Effector memory CD4-positive, alpha-beta T cell (primary cell): ENCODE measurements around the gene C1QB.

Source experiments
- DNase-seq, 3 donors: peaks; one replicate each; pipeline ENCODE4 v3.0.0-alpha.2; 2020
- H3K27ac ChIP-seq: 2 replicates; pipeline ENCODE4 v1.7.0; 2013; ENCODE audit warnings: mild to moderate bottlenecking, low read length, moderate library complexity; ENCODE audit not compliant: insufficient read depth, poor library complexity, severe bottlenecking
- H3K27me3 ChIP-seq: replicated peaks from 2 replicates; pipeline ENCODE4 v1.7.0; 2013; ENCODE audit warnings: mild to moderate bottlenecking, low read length; ENCODE audit not compliant: insufficient read depth, control insufficient read depth, poor library complexity, severe bottlenecking
- H3K36me3 ChIP-seq: 2 replicates; pipeline ENCODE4 v1.7.0; 2013; ENCODE audit warnings: mild to moderate bottlenecking, low read length, moderate library complexity; ENCODE audit not compliant: control insufficient read depth, insufficient read depth
- H3K4me1 ChIP-seq: 2 replicates; pipeline ENCODE4 v1.7.0; 2013; ENCODE audit warnings: low read length, mild to moderate bottlenecking; ENCODE audit not compliant: control insufficient read depth, insufficient read depth, poor library complexity, severe bottlenecking
- H3K4me3 ChIP-seq: 2 replicates; pipeline ENCODE4 v1.7.0; 2013; ENCODE audit warnings: low read length, low read depth, mild to moderate bottlenecking; ENCODE audit not compliant: insufficient read depth, poor library complexity, severe bottlenecking
- H3K9me3 ChIP-seq: 2 replicates; pipeline ENCODE4 v1.7.0; 2013; ENCODE audit warnings: mild to moderate bottlenecking, low read length, moderate library complexity; ENCODE audit not compliant: control insufficient read depth

C1QB gene

DNA sequence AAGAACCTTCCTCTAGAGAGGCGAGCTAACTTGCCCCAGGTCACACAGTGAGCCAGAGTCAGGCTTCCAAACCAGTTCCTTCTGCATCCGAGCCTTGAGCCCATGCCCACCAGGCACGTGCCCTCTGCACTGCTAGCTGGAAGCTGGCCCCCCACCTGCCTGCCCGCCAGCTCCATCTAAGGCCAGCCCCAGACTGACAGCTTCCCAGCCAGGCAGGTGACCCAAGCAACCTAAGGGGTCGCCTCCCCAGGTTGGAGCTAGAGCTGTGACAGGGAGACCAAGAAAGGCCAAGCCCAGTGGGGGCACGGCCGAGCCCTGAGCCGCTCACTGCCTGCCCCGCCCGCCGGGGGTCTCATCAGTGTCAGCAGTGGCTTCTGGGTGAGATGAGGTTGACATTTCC, 36.5 kb upstream of the C1QB start:
- Histone ChIP-seq H3K9me3 (no peaks in the 10 kb centered on the region), H3K36me3 (no peaks in the 10 kb centered on the region), H3K4me1 (no peaks in the 10 kb centered on the region), H3K27ac (no peak overlapping the region), H3K4me3 (no peak overlapping the region), H3K27me3 (peaks cover 4% of the 10 kb centered on the region)
- DNase-seq = no peak

DNA sequence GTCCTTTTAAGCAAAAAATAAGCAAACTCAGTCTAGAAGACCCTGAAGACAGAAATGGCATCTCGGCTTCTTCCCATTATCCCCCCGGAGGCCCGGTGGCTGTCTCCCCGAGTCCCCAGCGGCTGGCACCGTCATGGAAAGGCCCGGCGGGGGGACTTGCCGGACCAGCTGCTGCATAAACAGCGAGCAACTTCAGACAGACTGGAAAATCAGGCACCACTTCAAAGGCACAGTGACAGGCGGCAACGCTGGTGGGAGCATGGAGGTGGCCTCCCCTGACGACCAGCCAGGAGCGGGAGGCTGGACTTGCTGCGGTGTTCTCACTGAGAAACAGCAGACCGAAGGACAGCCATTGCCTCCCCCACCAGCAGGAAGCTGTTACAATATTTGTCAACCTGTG, 35.0 kb upstream of the C1QB start:
- no peaks in the 10 kb centered on the region for H3K4me1 ChIP-seq

DNA sequence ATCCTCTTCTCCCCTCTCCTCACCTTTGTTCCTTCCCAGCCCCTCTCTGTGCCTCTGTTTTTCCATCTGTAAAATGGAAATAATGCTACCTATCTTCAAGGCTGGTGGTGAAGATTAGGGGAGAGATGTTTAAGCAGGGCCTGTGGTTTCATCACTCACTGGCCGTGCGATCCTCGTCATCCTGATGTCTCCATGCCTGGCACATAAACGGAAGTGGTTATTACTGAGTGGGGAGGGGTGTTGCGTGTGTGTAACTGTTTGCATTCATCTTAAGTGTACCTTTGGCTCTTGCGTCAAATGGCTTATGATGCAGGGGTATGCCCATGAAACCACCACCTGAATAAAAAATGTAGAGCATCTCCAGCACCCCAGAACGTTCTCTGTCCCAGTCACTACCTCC, 33.8 kb upstream of the C1QB start:
- H3K4me3 ChIP-seq = no peak overlapping the region
- no peak overlapping the region for H3K27ac ChIP-seq
- no peaks in the 10 kb centered on the region for H3K9me3 ChIP-seq
- H3K4me1 ChIP-seq = no peaks in the 10 kb centered on the region
- no peak for DNase-seq
- H3K36me3 ChIP-seq = no peaks in the 10 kb centered on the region
- no peaks in the 10 kb centered on the region for H3K27me3 ChIP-seq

More for the DNA sequence above, 35.0 kb upstream of the C1QB start:
- Histone ChIP-seq H3K27me3 (no peaks in the 10 kb centered on the region), H3K36me3 (no peaks in the 10 kb centered on the region), H3K9me3 (no peaks in the 10 kb centered on the region), H3K4me3 (no peak overlapping the region), H3K27ac (no peak overlapping the region)
- DNase-seq = no peak

DNA sequence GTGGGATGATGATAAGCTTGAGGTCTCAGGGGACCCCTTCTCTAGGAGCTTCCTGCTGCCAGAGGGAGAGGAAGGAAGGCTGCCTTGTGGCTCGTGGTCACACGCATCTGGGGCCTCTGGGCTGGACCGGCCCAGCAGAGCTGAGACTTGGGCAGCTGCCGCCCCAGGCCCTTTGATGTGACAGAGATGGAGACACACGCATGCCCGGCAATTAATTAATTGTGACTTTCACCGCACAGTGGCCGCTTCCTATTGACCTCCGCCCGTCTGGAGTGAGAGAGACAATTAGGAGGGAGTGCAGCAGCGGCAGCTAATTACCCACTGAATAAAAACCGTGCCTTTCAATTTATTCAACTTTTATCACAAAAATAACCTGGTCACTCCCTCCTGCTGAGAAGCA, 33.2 kb upstream of the C1QB start:
- Histone ChIP-seq H3K9me3 (no peaks in the 10 kb centered on the region), H3K27ac (no peak overlapping the region), H3K27me3 (no peaks in the 10 kb centered on the region), H3K4me3 (no peak overlapping the region), H3K36me3 (no peaks in the 10 kb centered on the region), H3K4me1 (no peaks in the 10 kb centered on the region)
- DNase-seq = no peak

DNA sequence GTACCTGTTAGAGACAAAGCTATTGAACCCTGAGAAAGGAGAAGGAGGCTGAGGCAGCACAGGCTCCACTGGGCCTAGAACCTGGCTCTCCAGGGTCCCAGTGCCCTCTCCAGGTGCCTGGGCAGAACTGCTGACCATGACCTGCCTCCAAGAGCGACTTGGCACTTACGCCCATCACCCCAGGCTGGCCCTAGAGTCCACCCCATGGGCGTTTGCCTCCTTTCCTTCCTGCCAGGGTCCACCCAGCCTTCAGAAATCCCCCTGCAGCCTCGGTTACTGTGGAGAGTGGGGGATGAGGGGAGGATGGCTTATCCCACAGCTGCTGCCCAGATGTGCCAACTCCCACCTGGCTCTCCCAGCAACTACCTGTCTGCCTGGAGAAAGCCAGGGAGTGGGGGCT, 31.3 kb upstream of the C1QB start:
- DNase-seq = no peak
- Histone ChIP-seq H3K4me3 (no peak overlapping the region), H3K36me3 (no peaks in the 10 kb centered on the region), H3K4me1 (no peaks in the 10 kb centered on the region), H3K27ac (no peak overlapping the region), H3K9me3 (no peaks in the 10 kb centered on the region), H3K27me3 (peaks cover 4% of the 10 kb centered on the region)

DNA sequence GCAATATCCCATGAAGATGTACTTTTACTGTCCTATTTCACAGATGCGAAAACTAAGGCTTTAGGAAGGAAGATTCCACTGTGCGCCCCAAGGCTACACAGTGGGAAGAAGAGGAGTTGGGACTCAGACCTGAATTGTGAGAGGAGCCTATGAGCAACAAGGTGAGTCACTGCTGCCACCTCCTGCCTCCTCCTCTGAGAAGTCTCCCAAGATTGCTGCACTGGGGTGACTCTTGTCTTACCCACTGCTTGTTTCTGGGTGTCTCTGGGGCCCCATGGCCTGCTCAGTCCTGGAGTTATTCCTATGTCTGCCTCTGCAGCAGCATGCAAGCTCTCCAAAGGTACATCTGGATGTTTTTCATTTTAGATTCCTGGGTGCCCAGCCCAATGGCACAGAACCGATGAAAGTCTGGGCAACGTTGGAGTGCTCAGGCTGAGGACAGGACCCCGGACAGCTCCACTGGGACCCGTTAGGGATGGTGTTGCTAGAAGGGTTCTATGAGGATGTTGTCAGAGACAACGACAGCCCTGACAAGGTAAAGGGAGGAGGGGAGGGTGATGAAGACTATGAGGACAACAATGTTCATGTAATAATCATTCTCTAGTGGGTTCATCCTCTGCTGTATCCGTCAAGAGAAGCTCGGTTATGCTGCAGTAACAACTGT, 27.6 kb upstream of the C1QB start:
- DNase-seq = no peak
- peaks cover 4% of the 10 kb centered on the region for H3K27me3 ChIP-seq
- no peak overlapping the region for H3K4me3 ChIP-seq

DNA sequence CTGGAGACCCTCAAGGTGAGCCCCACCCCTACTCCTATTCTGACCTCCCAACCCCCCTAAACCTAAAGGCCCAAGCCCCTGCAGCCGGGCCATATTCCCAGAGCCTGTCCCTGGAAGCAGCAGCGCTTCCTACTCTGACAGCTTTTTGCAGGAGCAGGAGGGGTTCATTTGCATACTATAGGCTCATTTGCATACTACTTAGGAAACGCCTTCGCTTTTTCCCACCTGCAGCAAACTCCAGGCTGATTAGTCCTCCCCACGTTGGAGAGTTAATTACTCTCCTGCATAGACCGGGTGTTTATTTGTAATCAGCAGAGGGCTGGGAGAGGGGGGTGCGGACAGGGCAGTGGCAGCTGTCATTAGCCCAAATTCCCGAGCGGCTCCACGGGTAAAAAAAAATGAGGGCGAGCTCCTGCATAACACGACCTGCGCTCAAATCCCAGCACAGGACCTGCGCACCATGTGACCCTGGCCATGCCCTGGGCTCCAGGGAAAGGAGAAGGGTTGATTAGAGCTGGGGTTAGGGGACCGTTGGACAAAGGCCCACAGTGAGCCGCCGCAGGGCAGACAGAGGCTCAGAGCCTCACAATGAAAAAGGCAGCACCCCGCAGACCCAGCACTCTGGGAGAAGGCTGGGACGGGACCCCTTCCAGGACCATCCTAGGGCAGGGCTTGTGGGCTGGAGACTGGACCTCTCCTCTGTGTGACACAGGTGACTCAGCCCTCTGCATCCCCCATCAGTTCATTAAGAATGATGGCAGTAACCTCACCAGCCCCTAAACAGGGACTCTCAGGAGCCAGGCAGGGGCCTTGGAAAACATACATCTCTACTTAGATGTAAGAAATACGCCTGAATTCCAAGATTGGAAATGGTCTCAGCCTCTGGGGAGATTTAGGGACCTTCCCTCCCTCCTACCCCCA, 26.5 kb upstream of the C1QB start:
- Histone ChIP-seq H3K27me3 (peaks cover 4% of the 10 kb centered on the region), H3K9me3 (no peaks in the 10 kb centered on the region), H3K36me3 (no peaks in the 10 kb centered on the region)

More for the DNA sequence above, 27.6 kb upstream of the C1QB start:
- no peaks in the 10 kb centered on the region for H3K9me3 ChIP-seq
- H3K27ac ChIP-seq = no peak overlapping the region
- H3K36me3 ChIP-seq = no peaks in the 10 kb centered on the region
- no peaks in the 10 kb centered on the region for H3K4me1 ChIP-seq

DNA sequence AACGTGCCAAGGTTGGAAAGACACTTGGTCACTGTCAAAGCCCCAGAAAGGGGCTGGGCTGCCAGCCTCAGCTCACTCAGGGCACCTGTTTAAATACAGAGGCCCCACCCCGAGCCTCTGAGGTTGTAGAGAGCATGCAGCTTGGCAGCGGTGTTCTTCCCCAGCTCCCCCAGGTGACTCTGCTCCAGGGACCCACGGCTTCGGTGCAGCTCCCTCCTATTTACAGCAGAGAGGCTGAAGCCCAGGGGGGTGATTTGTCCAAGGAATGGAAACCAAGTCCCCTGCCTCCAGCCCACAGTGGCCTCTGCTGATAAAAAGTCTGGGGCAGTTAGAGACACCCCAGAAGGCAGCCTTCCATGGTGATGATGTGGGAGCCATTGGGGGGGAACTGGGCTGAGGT, 25.7 kb upstream of the C1QB start:
- Histone ChIP-seq H3K9me3 (no peaks in the 10 kb centered on the region), H3K4me3 (no peak overlapping the region), H3K36me3 (no peaks in the 10 kb centered on the region), H3K27ac (no peak overlapping the region), H3K27me3 (peaks cover 4% of the 10 kb centered on the region), H3K4me1 (no peaks in the 10 kb centered on the region)
- DNase-seq = no peak

More for the DNA sequence above, 26.5 kb upstream of the C1QB start:
- Histone ChIP-seq H3K27ac (no peak overlapping the region), H3K4me1 (no peaks in the 10 kb centered on the region), H3K4me3 (no peak overlapping the region)
- no peak for DNase-seq

DNA sequence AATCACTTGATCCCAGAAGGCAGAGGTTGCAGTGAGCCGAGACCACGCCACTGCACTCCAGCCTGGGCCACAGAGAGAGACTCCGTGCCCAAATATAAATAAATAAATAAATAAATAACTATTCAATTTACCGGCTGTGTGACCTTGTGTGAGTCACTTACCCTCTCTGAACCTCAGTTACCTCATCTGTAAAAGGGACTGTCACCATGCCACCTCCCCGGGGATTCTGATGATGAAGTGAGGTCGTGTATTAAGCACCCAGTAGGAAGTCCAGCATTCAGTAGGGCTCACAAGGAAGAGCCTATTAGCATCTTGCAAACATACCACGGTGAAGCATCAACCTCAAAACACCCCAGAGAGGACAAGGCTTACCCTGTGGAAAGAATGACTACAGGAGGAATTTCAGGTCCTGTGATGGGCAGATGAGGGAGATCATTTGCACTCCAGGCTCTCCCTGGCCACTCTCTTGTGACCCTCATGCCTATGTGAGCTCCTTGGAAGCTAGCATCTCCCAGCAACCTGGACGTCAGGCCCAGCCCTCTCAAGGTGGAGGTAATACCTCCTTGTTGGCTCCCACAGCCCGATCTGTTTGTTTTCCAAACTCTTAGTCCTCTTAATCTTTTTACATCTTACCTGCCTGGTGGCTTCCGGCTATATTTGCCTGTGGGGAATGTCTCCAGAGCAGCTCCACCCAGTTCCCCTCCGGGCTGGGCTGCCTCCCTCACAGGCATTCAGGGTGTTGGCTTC, 24.2 kb upstream of the C1QB start:
- no peaks in the 10 kb centered on the region for H3K36me3 ChIP-seq
- no peak overlapping the region for H3K4me3 ChIP-seq
- H3K27ac ChIP-seq = no peak overlapping the region
- H3K9me3 ChIP-seq = no peaks in the 10 kb centered on the region
- DNase-seq = no peak
- H3K27me3 ChIP-seq = peaks cover 4% of the 10 kb centered on the region
- no peaks in the 10 kb centered on the region for H3K4me1 ChIP-seq

DNA sequence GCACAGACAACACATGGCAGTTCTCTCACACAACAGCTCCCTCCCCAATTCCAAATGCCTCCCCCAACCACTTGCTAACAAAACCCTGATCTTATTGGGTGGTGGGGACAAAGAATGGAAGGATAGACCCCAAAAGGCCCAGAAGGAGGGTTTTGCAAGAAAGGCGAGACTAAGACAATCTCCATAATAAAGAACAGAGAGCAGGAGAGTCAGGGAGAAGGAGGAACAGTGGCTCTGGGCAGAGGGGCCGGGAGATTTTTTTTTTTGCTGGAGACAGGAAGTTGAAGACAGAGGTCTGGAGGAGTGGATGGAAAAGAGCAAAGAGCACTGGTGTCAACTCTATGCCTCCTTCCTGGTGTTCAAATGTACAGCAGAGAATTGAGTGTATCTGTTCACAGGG, 23.1 kb upstream of the C1QB start:
- Histone ChIP-seq H3K36me3 (no peaks in the 10 kb centered on the region), H3K4me3 (no peak overlapping the region), H3K9me3 (no peaks in the 10 kb centered on the region), H3K4me1 (no peaks in the 10 kb centered on the region), H3K27me3 (peaks cover 4% of the 10 kb centered on the region), H3K27ac (no peak overlapping the region)
- no peak for DNase-seq
